Measurements from ENCODE around the gene PPP2R2D. TPM values are rescaled to one million over a fixed set of nuclear protein-coding genes. Genes with fewer than 3 reads are reported as not detected.

The PPP2R2D gene
- total and polyA plus RNA-seq, 2 experiments from 2014 or later, result 25.9 to 32.1 TPM

- Histone ChIP-seq H3K36me3 (replicated peaks; ENCODE audit: insufficient read depth, low read depth) (no peaks in the 10 kb centered on the region), H3K27me3 (no peaks in the 10 kb centered on the region), H3K4me2 (no peak overlapping the region), H3K27ac (no peak overlapping the region), H4K20me1 (ENCODE audit: insufficient read depth, poor library complexity, severe bottlenecking) (no peaks in the 10 kb centered on the region), H2AFZ (no peak overlapping the region), H3K79me2 (no peaks in the 10 kb centered on the region), H3K9me2 (replicated peaks; ENCODE audit: insufficient read depth) (no peaks in the 10 kb centered on the region), H3K9me3 (ENCODE audit: low read depth) (no peaks in the 10 kb centered on the region), H3K4me3 (no peak overlapping the region), H3K4me1 (ENCODE audit: insufficient read depth) (no peaks in the 10 kb centered on the region)
- 90% methylated on average over 22 of the region's 25 CpGs for WGBS (ENCODE audit: low lambda C conversion rate, missing lambda C conversion rate)
- DNase-seq (ENCODE audit: low spot score), result no peak
- TF ChIP-seq EZH2 (IDR thresholded peaks at IDR 0.05; ENCODE audit: borderline replicate concordance), result no peak
- TF ChIP-seq, protein P1, sequence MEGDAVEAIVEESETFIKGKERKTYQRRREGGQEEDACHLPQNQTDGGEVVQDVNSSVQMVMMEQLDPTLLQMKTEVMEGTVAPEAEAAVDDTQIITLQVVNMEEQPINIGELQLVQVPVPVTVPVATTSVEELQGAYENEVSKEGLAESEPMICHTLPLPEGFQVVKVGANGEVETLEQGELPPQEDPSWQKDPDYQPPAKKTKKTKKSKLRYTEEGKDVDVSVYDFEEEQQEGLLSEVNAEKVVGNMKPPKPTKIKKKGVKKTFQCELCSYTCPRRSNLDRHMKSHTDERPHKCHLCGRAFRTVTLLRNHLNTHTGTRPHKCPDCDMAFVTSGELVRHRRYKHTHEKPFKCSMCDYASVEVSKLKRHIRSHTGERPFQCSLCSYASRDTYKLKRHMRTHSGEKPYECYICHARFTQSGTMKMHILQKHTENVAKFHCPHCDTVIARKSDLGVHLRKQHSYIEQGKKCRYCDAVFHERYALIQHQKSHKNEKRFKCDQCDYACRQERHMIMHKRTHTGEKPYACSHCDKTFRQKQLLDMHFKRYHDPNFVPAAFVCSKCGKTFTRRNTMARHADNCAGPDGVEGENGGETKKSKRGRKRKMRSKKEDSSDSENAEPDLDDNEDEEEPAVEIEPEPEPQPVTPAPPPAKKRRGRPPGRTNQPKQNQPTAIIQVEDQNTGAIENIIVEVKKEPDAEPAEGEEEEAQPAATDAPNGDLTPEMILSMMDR (IDR thresholded peaks at IDR 0.05; ENCODE audit: poor library complexity), result no peak
Measured at GRCh38 chr10:131852823-131853609, 47.8 kb upstream of the PPP2R2D start.

- Histone ChIP-seq H3K79me2 (no peaks in the 10 kb centered on the region), H3K9me2 (replicated peaks; ENCODE audit: insufficient read depth) (no peaks in the 10 kb centered on the region), H3K4me2 (no peak overlapping the region), H3K4me1 (ENCODE audit: insufficient read depth) (no peaks in the 10 kb centered on the region), H3K27ac (no peak overlapping the region), H2AFZ (no peak overlapping the region), H4K20me1 (ENCODE audit: insufficient read depth, poor library complexity, severe bottlenecking) (no peaks in the 10 kb centered on the region), H3K9me3 (ENCODE audit: low read depth) (no peaks in the 10 kb centered on the region), H3K36me3 (replicated peaks; ENCODE audit: insufficient read depth, low read depth) (no peaks in the 10 kb centered on the region), H3K4me3 (no peak overlapping the region), H3K27me3 (no peaks in the 10 kb centered on the region)
- TF ChIP-seq, protein P1 (IDR thresholded peaks at IDR 0.05; ENCODE audit: poor library complexity), result no peak
- TF ChIP-seq EZH2 (IDR thresholded peaks at IDR 0.05; ENCODE audit: borderline replicate concordance) (no peak), EZH2phosphoT487 (IDR thresholded peaks at IDR 0.05; ENCODE audit: low read depth, severe bottlenecking, unreplicated experiment) (no peak)
- DNase-seq (ENCODE audit: low spot score), result no peak
- WGBS (ENCODE audit: low lambda C conversion rate, missing lambda C conversion rate), result 88% methylated on average over 13 of the region's 13 CpGs
Measured at GRCh38 chr10:131853610-131853964, 47.2 kb upstream of the PPP2R2D start.

- no peaks in the 10 kb centered on the region for H3K4me1 ChIP-seq (ENCODE audit: insufficient read depth)
- no peak overlapping the region for H3K27ac ChIP-seq
- H3K27me3 ChIP-seq, result no peaks in the 10 kb centered on the region
- H3K79me2 ChIP-seq, result no peaks in the 10 kb centered on the region
- H3K36me3 ChIP-seq (replicated peaks; ENCODE audit: insufficient read depth, low read depth), result no peaks in the 10 kb centered on the region
- no peak overlapping the region for H3K4me3 ChIP-seq
- no peak for TF ChIP-seq EZH2phosphoT487 (IDR thresholded peaks at IDR 0.05; ENCODE audit: low read depth, severe bottlenecking, unreplicated experiment)
- TF ChIP-seq EZH2 (IDR thresholded peaks at IDR 0.05; ENCODE audit: borderline replicate concordance), result no peak
- no peaks in the 10 kb centered on the region for H3K9me2 ChIP-seq (replicated peaks; ENCODE audit: insufficient read depth)
- H2AFZ ChIP-seq, result no peak overlapping the region
- no peak for DNase-seq (ENCODE audit: low spot score)
- 89% methylated on average over 22 of the region's 22 CpGs for WGBS (ENCODE audit: low lambda C conversion rate, missing lambda C conversion rate)
- no peaks in the 10 kb centered on the region for H3K9me3 ChIP-seq (ENCODE audit: low read depth)
- H4K20me1 ChIP-seq (ENCODE audit: insufficient read depth, poor library complexity, severe bottlenecking), result no peaks in the 10 kb centered on the region
- H3K4me2 ChIP-seq, result no peak overlapping the region
Measured at GRCh38 chr10:131854579-131855335, 46.1 kb upstream of the PPP2R2D start.

Data from hepatocyte (in vitro differentiated cells).